HG02938 (cell line): Measurements from ENCODE around the gene PDXP.
A peak's percentile ranks its signal among the peaks of the same experiment; 100 is the strongest.
"Not testable (repeated sequence)": the region's sequence is repeated elsewhere in the genome, so short reads cannot be mapped to it uniquely, and the experiment has no call there.

ENCODE experiments used
- ATAC-seq: cut with Tn5 transposase; IDR thresholded peaks from one replicate; pipeline ENCODE4 v1.9.1; 2021; ENCODE audit warnings: mild to moderate bottlenecking, moderate library complexity; ENCODE audit not compliant: unreplicated experiment

Gene PDXP

GRCh38 chr22:37672920-37673455, 14.5 kb downstream of the PDXP start:
- no peak for ATAC-seq

DNA sequence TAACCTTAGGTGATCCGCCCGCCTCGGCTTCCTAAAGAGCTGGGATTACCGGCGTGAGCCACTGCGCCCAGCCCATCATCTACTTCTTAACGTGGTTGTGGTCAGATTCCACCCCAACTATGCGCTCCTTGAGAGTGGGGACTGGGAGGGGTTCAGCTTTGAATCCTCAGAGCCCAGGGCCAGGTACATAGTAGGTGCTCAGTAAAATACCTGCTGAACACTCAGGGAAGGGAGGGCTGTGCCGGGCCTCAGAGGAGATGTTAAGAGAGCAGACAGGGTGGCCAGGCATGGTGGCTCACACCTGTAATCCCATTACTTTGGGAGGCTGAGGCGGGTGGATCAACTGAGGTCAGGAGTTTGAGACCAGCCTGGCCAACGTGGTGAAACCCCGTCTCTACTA, 15.7 kb downstream of the PDXP start:
- ATAC-seq, result no peak

GRCh38 chr22:37674951-37675929, 16.7 kb downstream of the PDXP start, which contains the start of gene LGALS1:
Gene LGALS1, plus strand, starts transcription at chr22:37675636. Its CDS starts 67 bp downstream, at chr22:37675703.
- ATAC-seq, result no peak

DNA sequence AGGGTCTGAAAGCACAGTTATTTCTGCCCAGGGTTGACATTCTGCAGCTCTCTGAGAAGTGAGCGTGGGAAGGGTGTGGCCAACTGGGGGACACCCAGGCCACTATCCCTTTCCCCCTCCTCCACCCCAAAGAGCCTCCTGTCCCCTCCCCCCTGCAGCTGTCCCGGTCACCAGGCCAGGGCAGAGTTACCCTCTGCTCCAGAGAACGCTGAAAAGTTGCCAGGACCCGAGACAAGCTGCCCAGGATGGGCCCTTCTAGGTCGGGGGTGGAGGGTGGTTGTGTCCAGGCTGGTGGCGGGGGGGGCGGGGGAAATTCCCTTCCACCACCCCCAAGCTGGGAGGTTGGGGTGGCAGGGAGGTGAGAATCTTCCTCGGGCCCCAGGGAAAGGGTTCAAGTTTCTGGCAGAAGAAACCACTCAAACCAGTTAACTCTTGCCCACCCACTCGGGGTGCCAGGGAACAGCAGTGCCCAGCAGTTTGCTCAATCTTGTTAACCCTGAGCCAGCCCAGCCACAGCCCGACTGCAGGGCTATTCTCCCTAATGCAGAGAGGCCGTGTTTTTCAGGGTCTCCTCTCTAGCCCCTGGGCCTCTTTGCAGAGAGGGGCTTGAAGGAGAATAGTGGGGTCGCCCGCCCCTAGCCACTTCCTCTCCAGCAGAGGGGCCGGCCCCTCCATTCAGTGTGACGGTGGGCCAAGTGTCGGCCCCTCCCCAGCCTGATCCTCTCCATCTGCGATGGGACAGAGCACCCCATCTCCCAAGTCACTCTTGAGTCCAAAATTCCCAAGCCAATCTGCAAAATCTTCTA, 17.6 kb downstream of the PDXP start:
- ATAC-seq, result no peak

GRCh38 chr22:37676736-37677492, 18.4 kb downstream of the PDXP start:
- peak; percentile 61 for ATAC-seq

GRCh38 chr22:37677493-37677974, 19.0 kb downstream of the PDXP start:
- no peak for ATAC-seq

DNA sequence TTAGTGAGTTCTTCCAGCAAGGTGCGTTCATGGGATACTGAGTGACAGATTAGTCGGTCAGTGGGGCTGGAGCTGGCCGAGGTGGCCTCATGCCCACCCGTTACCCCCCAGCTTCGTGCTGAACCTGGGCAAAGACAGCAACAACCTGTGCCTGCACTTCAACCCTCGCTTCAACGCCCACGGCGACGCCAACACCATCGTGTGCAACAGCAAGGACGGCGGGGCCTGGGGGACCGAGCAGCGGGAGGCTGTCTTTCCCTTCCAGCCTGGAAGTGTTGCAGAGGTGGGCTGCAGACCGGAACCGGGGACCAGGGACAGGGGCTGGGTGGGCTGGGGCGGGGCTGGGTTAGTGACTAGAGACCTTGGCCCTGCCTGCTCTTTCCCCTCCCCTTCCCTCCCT, 19.8 kb downstream of the PDXP start:
- ATAC-seq, result no peak

- ATAC-seq, result no peak
Observed at GRCh38 chr22:37679670-37680069, 21.1 kb downstream of the PDXP start.

- ATAC-seq, result no peak
Observed at GRCh38 chr22:37680191-37680851, 21.8 kb downstream of the PDXP start.

GRCh38 chr22:37681001-37681424, 22.5 kb downstream of the PDXP start:
- no peak for ATAC-seq

GRCh38 chr22:37681556-37682049, 23.1 kb downstream of the PDXP start:
- no peak for ATAC-seq

DNA sequence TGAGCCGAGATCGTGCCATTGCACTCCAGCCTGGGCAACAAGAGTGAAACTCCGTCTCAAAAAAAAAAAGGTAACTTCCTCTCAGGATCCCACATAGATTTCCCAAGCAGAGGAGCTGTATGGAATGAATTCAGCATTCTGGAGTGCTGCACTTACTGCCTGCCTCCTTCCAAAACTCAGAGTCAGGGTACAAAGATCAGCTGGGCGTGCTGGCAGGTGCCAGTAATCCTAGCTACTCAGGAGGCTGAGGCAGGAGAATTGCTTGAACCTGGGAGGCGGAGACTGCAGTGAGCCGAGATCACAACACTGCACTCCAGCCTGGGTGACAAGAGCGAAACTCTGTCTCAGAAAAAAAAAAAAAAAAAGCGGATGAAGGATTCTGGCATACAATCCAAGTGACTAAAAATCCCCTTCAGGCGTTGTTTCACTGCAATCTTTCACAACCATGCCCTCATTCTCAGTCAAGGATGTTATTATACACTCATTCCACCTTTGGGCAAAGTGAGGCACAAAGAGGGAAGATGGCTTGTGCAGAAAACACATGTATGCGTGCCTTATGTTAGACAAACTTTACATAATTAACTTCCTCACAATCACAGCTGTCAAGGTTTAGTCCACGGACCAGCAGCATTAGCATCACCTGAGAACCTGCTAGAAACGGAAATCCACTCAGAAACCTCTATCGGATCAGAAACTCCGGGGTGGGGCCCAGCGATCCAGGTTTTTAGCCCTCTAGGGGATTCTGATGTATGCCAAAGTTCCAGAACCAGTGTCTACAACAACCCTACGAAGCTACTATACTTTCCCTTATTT, 26.5 kb downstream of the PDXP start:
- ATAC-seq, result no peak

DNA sequence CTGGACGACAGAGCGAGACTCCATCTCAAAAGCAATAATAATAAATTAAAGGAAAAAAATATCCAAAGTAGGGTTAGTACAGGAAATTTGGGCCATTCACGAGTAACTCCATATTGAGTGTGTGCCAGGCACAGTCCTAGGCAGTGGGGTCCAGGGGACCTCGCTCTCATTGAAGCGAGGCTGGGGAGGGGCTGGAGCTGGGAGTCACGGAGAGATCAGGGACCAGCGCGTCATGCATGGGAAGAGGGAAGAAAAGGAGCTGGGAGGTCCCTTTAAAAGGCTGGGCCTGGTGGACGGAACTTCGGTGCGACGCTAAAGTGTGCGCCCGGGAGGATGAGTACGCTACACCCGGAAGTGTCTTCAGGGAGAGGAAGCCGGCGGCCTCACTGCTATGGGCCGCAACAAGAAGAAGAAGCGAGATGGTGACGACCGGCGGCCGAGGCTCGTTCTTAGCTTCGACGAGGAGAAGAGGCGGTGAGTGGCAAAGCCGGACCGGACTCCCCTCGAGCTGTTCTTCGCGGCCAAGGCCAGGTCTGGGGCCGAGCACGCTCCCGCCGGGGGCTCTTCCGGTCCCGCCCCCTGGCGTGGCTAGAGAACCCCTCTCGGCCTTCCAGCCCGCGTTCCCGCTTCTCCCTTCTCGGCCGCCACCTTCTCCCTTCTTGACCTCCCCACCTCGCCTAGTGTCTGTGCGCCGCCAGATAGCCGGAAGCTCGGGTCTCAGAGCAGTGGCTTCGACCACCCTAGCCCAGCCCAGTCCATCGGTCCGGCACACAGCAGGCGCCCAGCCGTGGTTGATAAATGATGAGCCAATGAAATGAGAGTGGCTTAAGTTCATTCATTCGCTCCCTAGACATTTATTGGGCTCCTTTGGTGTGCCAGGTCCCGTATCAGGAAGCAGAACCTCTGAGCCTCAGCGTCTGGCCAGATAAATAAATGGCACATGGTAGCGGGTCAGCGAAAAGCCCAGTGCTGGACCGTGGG, 27.8 kb downstream of the PDXP start, which contains the start of gene NOL12:
Gene NOL12, plus strand, starts transcription at position 342 of the 981 bp plus-strand sequence. Its CDS starts 50 bp downstream, at position 392.
- peak; percentile 69 for ATAC-seq

DNA sequence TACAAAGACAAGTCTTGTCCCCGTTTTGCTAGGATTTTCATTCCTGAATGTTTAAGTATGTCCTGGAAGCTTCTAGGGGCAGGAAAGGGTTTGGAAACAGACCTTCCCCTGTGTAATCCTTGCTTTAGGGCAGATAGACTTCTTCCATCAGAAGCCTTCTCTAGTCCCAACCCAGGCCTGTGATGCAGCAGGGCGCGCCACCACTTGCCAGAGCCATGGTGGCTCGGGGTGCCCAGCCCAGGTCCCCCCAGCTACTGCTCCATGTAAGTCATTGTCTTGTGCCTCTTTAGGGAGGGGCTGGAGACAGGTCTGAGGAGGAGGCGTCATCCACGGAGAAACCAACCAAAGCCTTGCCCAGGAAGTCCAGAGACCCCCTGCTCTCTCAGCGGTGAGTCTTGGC, 31.9 kb downstream of the PDXP start:
- no peak for ATAC-seq

- ATAC-seq, result no peak
Observed at GRCh38 chr22:37690901-37691504, 32.5 kb downstream of the PDXP start.

DNA sequence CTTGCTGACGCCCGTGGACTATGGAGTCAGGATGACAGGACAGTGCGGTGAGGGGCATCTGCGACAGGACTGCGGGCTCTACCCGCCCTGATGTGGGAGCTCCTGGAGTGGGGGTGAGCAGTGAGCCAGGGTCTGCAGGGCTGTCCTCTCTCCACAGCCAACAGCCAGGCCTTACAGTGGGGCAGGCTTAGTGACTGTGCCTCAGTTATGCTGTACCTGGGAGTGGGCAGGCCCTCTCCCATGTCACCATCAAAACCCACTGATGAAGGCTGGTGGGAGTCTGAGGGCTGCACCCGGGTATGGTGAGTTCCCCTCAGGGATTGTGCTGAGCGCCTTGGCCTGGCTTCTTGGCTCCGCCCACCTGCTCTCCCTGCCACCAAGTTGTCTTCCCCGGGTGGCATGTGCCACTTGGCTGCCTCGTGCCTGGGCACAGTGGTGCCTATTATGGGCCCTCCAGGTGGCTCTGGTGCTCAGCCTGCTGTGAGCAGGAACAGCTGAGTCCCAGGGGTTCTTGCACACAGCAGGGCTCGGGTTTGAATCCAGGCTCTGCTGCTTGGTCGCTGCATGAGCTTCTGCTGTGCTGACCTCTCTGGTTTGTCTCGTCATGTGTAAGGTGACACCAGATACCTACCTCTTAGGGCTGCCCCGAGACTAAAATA, 34.2 kb downstream of the PDXP start:
- no peak for ATAC-seq

DNA sequence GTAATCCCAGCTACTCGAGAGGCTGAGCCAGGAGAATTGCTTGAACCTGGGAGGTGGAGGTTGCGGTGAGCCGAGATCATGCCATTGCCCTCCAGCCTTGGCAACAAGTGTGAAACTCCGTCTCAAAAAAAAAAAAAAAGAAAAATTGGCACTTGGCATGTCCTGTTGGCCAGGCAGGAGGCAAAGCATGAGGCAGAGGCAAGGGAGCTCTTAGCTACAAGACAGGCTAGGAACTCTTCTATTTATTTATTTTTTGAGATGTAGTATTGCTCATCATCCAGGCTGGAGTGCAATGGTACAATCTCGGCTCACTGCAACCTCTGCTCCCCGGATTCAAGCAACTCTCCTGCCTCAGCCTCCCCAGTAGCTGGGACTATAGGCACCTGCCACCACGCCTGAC, 35.6 kb downstream of the PDXP start:
- not testable (repeated sequence) for ATAC-seq
